SK-N-SH (cell line): ENCODE results near the gene STK39. TPM values are rescaled to one million over a fixed set of nuclear protein-coding genes. Genes with fewer than 3 reads are reported as not detected.
A peak's percentile ranks its signal among the peaks of the same experiment; 100 is the strongest.

Experiments used
- CHD2 ChIP-seq: fragments of 150-350 bp; IDR thresholded peaks from 2 replicates; pipeline ENCODE4 v1.6.1; 2018; ENCODE audit warnings: low read length; ENCODE audit not compliant: partially characterized antibody
- EP300 ChIP-seq, 2 experiments: IDR thresholded peaks; 2 replicates each; pipeline versions ENCODE4 v1.4.0 to v1.6.1; 2012; ENCODE audit warnings: borderline replicate concordance in 1 of 2, low read depth in 1 of 2, low read length in 1 of 2
- EZH2phosphoT487 ChIP-seq: fragments of 200-600 bp; sonication (generic); IDR thresholded peaks from 2 replicates; pipeline ENCODE4 v1.6.1; 2017; ENCODE audit warnings: low read depth, mixed run types, mild to moderate bottlenecking, antibody characterized with exemption, moderate library complexity, borderline replicate concordance
- FOXJ3 ChIP-seq: sonication (generic); formaldehyde crosslinking; IDR thresholded peaks from 2 replicates; pipeline ENCODE4 v1.5.1; 2020; ENCODE audit warnings: mild to moderate bottlenecking, missing genetic modification reagents
- GABPA ChIP-seq: IDR thresholded peaks from 2 replicates; pipeline ENCODE4 v1.4.0; 2012; ENCODE audit warnings: low read depth, mild to moderate bottlenecking
- GATA2 ChIP-seq: sonication (generic); formaldehyde crosslinking; IDR thresholded peaks from 2 replicates; pipeline ENCODE4 v1.5.0; 2020; ENCODE audit warnings: mild to moderate bottlenecking, missing genetic modification reagents
- JUND ChIP-seq: IDR thresholded peaks from 2 replicates; pipeline ENCODE4 v1.4.0; 2012
- MAX ChIP-seq: IDR thresholded peaks from 2 replicates; pipeline ENCODE4 v1.4.0; 2012; ENCODE audit warnings: low read depth
- MEF2A ChIP-seq: IDR thresholded peaks from 2 replicates; pipeline ENCODE4 v1.4.0; 2012; ENCODE audit warnings: low read depth, borderline replicate concordance
- NFIC ChIP-seq: IDR thresholded peaks from 2 replicates; pipeline ENCODE4 v1.4.0; 2012; ENCODE audit warnings: borderline replicate concordance
- NRF1 ChIP-seq: IDR thresholded peaks from 2 replicates; pipeline ENCODE4 v1.6.1; 2012; ENCODE audit warnings: low read depth, mild to moderate bottlenecking, low read length
- PBX3 ChIP-seq: IDR thresholded peaks from 2 replicates; pipeline ENCODE4; 2012
- POLR2AphosphoS5 ChIP-seq: IDR thresholded peaks from 2 replicates; pipeline ENCODE4 v1.6.1; 2012; ENCODE audit warnings: low read depth, low read length
- RAD21 ChIP-seq: IDR thresholded peaks from 2 replicates; pipeline ENCODE4 v1.6.1; 2012; ENCODE audit warnings: mild to moderate bottlenecking, low read length
- RCOR1 ChIP-seq: fragments of 150-350 bp; IDR thresholded peaks from 2 replicates; pipeline ENCODE4 v1.6.1; 2017; ENCODE audit warnings: antibody characterized with exemption, low read length
- SIN3A ChIP-seq: IDR thresholded peaks from 2 replicates; pipeline ENCODE4 v1.6.1; 2012; ENCODE audit warnings: low read depth, mild to moderate bottlenecking, low read length, moderate library complexity, borderline replicate concordance
- TEAD4 ChIP-seq: IDR thresholded peaks from 2 replicates; pipeline ENCODE4 v1.4.0; 2012; ENCODE audit warnings: mild to moderate bottlenecking, borderline replicate concordance; ENCODE audit not compliant: insufficient read depth
- ZBTB33 ChIP-seq: IDR thresholded peaks from 2 replicates; pipeline ENCODE4 v1.4.0; 2012; ENCODE audit warnings: low read depth, borderline replicate concordance
- polyA plus RNA-seq, 3 experiments: library from polyadenylated mRNA; depleted of rRNA; stranded (reverse); fragments of >200 nt; gene quantifications; 2 replicates each; pipeline ENCODE4 v1.2.3, GENCODE V29; 2012
- TF ChIP-seq, protein P1 (sequence below): IDR thresholded peaks from 2 replicates; pipeline ENCODE4 v1.4.0; 2012; ENCODE audit warnings: low read depth, borderline replicate concordance

Gene STK39
- polyA plus RNA-seq, 1 of the 3 experiments (the other 2 are of a cell fraction), result 9.6 TPM

DNA sequence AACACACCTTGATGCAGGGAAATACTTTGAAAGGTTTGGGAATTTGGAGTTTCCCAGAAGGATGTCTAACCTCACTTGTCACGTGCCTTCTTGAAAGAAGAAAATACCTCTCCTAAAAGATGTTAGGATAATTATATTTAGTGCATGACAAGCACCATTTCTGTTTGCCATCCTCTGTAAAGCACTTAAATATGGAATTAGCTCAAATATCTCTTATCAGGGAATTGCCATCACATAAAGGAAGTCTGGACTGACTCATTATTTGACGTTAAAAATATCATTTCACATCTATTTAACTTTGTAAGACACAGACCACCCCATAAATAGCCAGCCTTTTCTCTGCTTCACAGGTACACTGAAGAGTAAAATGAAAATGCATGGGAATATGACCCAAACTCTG lies 140.1 kb downstream of the STK39 start (continued):
- TF ChIP-seq CHD2, result peak; percentile 91
- TF ChIP-seq, protein P1, sequence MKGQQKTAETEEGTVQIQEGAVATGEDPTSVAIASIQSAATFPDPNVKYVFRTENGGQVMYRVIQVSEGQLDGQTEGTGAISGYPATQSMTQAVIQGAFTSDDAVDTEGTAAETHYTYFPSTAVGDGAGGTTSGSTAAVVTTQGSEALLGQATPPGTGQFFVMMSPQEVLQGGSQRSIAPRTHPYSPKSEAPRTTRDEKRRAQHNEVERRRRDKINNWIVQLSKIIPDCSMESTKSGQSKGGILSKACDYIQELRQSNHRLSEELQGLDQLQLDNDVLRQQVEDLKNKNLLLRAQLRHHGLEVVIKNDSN, result peak; percentile 77; the same call in 1 of the 2 replicates
- TF ChIP-seq MAX, result no peak
- peak; percentile 97 for TF ChIP-seq POLR2AphosphoS5
- peak; percentile 82; the same call in 1 of the 2 replicates for TF ChIP-seq FOXJ3 (CRISPR knock-in tag)
- peak; percentile 97 for TF ChIP-seq PBX3
- TF ChIP-seq TEAD4, result peak; percentile 99
- TF ChIP-seq RAD21, result peak; percentile 34; the same call in 1 of the 2 replicates
- peak; percentile 82 for TF ChIP-seq NFIC
- TF ChIP-seq RCOR1, result peak; percentile 95; the same call in 1 of the 2 replicates
- peak; percentile 97 to 100 for TF ChIP-seq EP300 (IDR thresholded peaks at IDR 0.05; ENCODE audit: borderline replicate concordance in 1 of 2, low read depth in 1 of 2, low read length in 1 of 2)
- TF ChIP-seq JUND, result peak; percentile 97
- peak; percentile 79; the same call in 1 of the 2 replicates for TF ChIP-seq MEF2A
- TF ChIP-seq GATA2 (CRISPR knock-in tag), result peak; percentile 98
- TF ChIP-seq NRF1, result no peak
- peak; percentile 32; the same call in 1 of the 2 replicates for TF ChIP-seq GABPA
- no peak for TF ChIP-seq EZH2phosphoT487
- no peak for TF ChIP-seq ZBTB33
- no peak for TF ChIP-seq SIN3A
